CD4-positive, alpha-beta T cell (primary cell): ENCODE results near the gene KRTAP4-7. TPM values are rescaled to one million over a fixed set of nuclear protein-coding genes. Genes with fewer than 3 reads are reported as not detected.
"Not testable (repeated sequence)": the region's sequence is repeated elsewhere in the genome, so short reads cannot be mapped to it uniquely, and the experiment has no call there.

Experiments used
- ATAC-seq: fragments of 200-7000 bp; cut with Tn5 transposase; one replicate; pipeline ENCODE4 v1.10.0; 2022; ENCODE audit warnings: mild to moderate bottlenecking; ENCODE audit not compliant: poor library complexity
- CTCF ChIA-PET: fragments of 350-600 bp; sonication (Branson Sonifier 250); formaldehyde crosslinking; loops from one replicate; lab custom pipeline; 2021; ENCODE audit warnings: antibody characterized with exemption, inconsistent platforms; lab: Charles Lee
- POLR2A ChIA-PET: fragments of 350-600 bp; sonication (Branson Sonifier 250); formaldehyde crosslinking; loops from one replicate; lab custom pipeline; 2021; ENCODE audit warnings: antibody characterized with exemption, inconsistent platforms; lab: Charles Lee
- DNase-seq, 14 experiments: peaks; one replicate each; pipeline ENCODE4 v3.0.0-alpha.2; 2013 to 2020; ENCODE audit warnings: mixed read lengths in 2 of 14
- H3K27ac ChIP-seq, 2 donors: one replicate each; pipeline versions ENCODE4 v1.5.1 to v1.7.0; 2013; ENCODE audit warnings: low read length in 2 of 2, low read depth in 1 of 2, mild to moderate bottlenecking in 1 of 2
- H3K27me3 ChIP-seq, 2 experiments: 1 replicate in 1 of 2; 2 replicates in 1 of 2; pipeline versions ENCODE4 v1.6.1 to v1.7.0; 2013; ENCODE audit warnings: low read length in 2 of 2, control low read depth in 1 of 2, mild to moderate bottlenecking in 1 of 2, moderate library complexity in 1 of 2; ENCODE audit not compliant: insufficient read depth in 2 of 2, control insufficient read depth in 1 of 2
- H3K36me3 ChIP-seq: one replicate; pipeline ENCODE4 v1.6.1; 2013; ENCODE audit warnings: low read length, control low read depth; ENCODE audit not compliant: insufficient read depth
- H3K4me1 ChIP-seq: one replicate; pipeline ENCODE4 v1.6.1; 2013; ENCODE audit warnings: low read length, control low read depth; ENCODE audit not compliant: insufficient read depth
- H3K4me3 ChIP-seq: one replicate; pipeline ENCODE4 v1.5.1; 2013; ENCODE audit warnings: mild to moderate bottlenecking, low read length, moderate library complexity
- H3K9me3 ChIP-seq, 2 experiments: 1 replicate in 1 of 2; 2 replicates in 1 of 2; pipeline versions ENCODE4 v1.6.1 to v1.7.0; 2013; ENCODE audit warnings: low read length in 2 of 2, mild to moderate bottlenecking in 2 of 2, control low read depth in 1 of 2, moderate library complexity in 1 of 2; ENCODE audit not compliant: control insufficient read depth in 1 of 2, insufficient read depth in 1 of 2
- H3K27ac Mint-ChIP-seq: one replicate; pipeline ENCODE4 v1.8.0; 2020; ENCODE audit warnings: mixed read lengths
- H3K27me3 Mint-ChIP-seq: one replicate; pipeline ENCODE4 v1.8.0; 2021; ENCODE audit warnings: mixed read lengths
- H3K36me3 Mint-ChIP-seq: one replicate; pipeline ENCODE4 v1.8.0; 2021; ENCODE audit warnings: low read depth, mixed read lengths
- H3K4me1 Mint-ChIP-seq: one replicate; pipeline ENCODE4 v1.8.0; 2021; ENCODE audit warnings: low read depth, mixed read lengths
- H3K4me3 Mint-ChIP-seq: one replicate; pipeline ENCODE4 v1.8.0; 2020; ENCODE audit warnings: mild to moderate bottlenecking, mixed read lengths
- H3K9me3 Mint-ChIP-seq: one replicate; pipeline ENCODE4 v1.8.0; 2020; ENCODE audit warnings: mixed read lengths
- CTCF ChIP-seq: fragments of 200-600 bp; IDR thresholded peaks from one replicate; pipeline ENCODE4 v1.8.0; 2022; ENCODE audit warnings: antibody characterized with exemption, mild to moderate bottlenecking
- intact Hi-C, 2 experiments: fragments of 100-400 bp; cut with DNase I in 1 of 2; cut with micrococcal nuclease in 1 of 2; formaldehyde crosslinking; loops; one replicate each; pipeline versions ENCODE4 v1.15.1 to v1.9.0; 2023 to 2025; cut with DNase I, micrococcal nuclease
- total RNA-seq, 174 experiments: library from RNA in 2 of 174; stranded (reverse) in 2 of 174; gene quantifications; one replicate each; pipeline ENCODE4 v1.2.3 and lab custom pipeline; 2021 to 2026

Gene KRTAP4-7
- total RNA-seq, 2 experiments from 2014 or later, result not detected

- not testable (repeated sequence) for H3K36me3 Mint-ChIP-seq, H3K9me3 ChIP-seq, H3K36me3 ChIP-seq, H3K4me3 ChIP-seq, H3K9me3 Mint-ChIP-seq, H3K27me3 ChIP-seq, H3K27ac ChIP-seq, H3K27me3 Mint-ChIP-seq
- Mint-ChIP-seq H3K4me1 (peaks cover 60% of the 10 kb centered on the region), H3K27ac (peak overlapping the region; percentile 80), H3K4me3 (peak overlapping the region; percentile 62)
- ATAC-seq (peak; percentile 93), DNase-seq (peak in 4 of 14 experiments; percentile 7 to 58 (median 36))
- H3K4me1 ChIP-seq, result peaks cover 16% of the 10 kb centered on the region
- intact Hi-C loops, result loop anchor here (1.0 to 5.0 kb wide), 5 partner anchors 187 to 542 kb away; partner anchors contain the start of gene KRTAP16-1 (in 1 of the 2)
- ChIA-PET POLR2A (interaction anchor here (1.0 to 1.9 kb wide), 2 partner anchors 189 to 568 kb away, joined by 5 to 13 read pairs; partner anchors contain the start of genes EIF1 and KRTAP16-1), CTCF (interaction anchor here (0.7 kb wide), 1 partner anchor 214 kb away, joined by 3 read pairs; no protein-coding TSS in a partner anchor)
- peak; percentile 40 for TF ChIP-seq CTCF
Observed at GRCh38 chr17:41119696-41120690, 36.0 kb downstream of the KRTAP4-7 start.

- ChIA-PET CTCF (no interaction called here), POLR2A (no interaction called here)
- Mint-ChIP-seq H3K4me1 (peaks cover 71% of the 10 kb centered on the region), H3K27ac (no peak overlapping the region), H3K9me3 (no peaks in the 10 kb centered on the region), H3K36me3 (no peaks in the 10 kb centered on the region), H3K4me3 (no peak overlapping the region), H3K27me3 (no peaks in the 10 kb centered on the region)
- DNase-seq (no peak), ATAC-seq (no peak)
- H3K4me3 ChIP-seq, result no peak overlapping the region
- no peak for TF ChIP-seq CTCF
- H3K4me1 ChIP-seq, result peaks cover 25% of the 10 kb centered on the region
- no peaks in the 10 kb centered on the region for H3K27me3 ChIP-seq
- no peak overlapping the region for H3K27ac ChIP-seq
- no peaks in the 10 kb centered on the region for H3K36me3 ChIP-seq
- H3K9me3 ChIP-seq, result no peaks in the 10 kb centered on the region
- intact Hi-C loops, result loop anchor here (5.0 kb wide), 4 partner anchors 186 to 541 kb away; partner anchors contain the start of gene KRTAP16-1 (in 1 of the 2)
Observed at GRCh38 chr17:41121742-41122141, 37.8 kb downstream of the KRTAP4-7 start.

GRCh38 chr17:41123292-41123990 lies 39.5 kb downstream of the KRTAP4-7 start:
- H3K36me3 Mint-ChIP-seq, H3K9me3 Mint-ChIP-seq, H3K4me3 ChIP-seq, CTCF ChIA-PET, H3K36me3 ChIP-seq, H3K27ac ChIP-seq, H3K27me3 Mint-ChIP-seq, H3K9me3 ChIP-seq, H3K27me3 ChIP-seq, POLR2A ChIA-PET: not testable (repeated sequence)
- Mint-ChIP-seq H3K4me1 (peaks cover 70% of the 10 kb centered on the region), H3K4me3 (peak overlapping the region; percentile 76), H3K27ac (peak overlapping the region; percentile 57)
- peaks cover 25% of the 10 kb centered on the region for H3K4me1 ChIP-seq
- peak in 1 of 14 experiments; percentile 16 for DNase-seq
- intact Hi-C loops, result loop anchor here (5.0 kb wide), 4 partner anchors 184 to 539 kb away; partner anchors contain the start of gene KRTAP16-1 (in 1 of the 2)
- peak; percentile 42 for ATAC-seq

GRCh38 chr17:41123991-41124371 lies 40.0 kb downstream of the KRTAP4-7 start, which contains the start of gene KRTAP4-12:
Gene KRTAP4-12, minus strand, starts transcription at chr17:41124182. Its CDS starts 60 bp downstream, at chr17:41124122.
- H3K9me3 ChIP-seq, ATAC-seq, H3K27me3 ChIP-seq, H3K27ac ChIP-seq, H3K36me3 ChIP-seq, H3K9me3 Mint-ChIP-seq, CTCF ChIA-PET, H3K27me3 Mint-ChIP-seq, DNase-seq, H3K36me3 Mint-ChIP-seq, H3K4me3 ChIP-seq: not testable (repeated sequence)
- POLR2A ChIA-PET, result interaction anchor here (1.0 to 1.2 kb wide), 2 partner anchors 27 to 183 kb away, joined by 3 read pairs; no protein-coding TSS in a partner anchor
- intact Hi-C loops, result loop anchor here (5.0 kb wide), 4 partner anchors 183 to 538 kb away; partner anchors contain the start of gene KRTAP16-1 (in 1 of the 2)
- Mint-ChIP-seq H3K4me1 (peaks cover 75% of the 10 kb centered on the region), H3K4me3 (peak within 1 kb of the TSS; percentile 76), H3K27ac (peak within 1 kb of the TSS; percentile 57)
- peaks cover 25% of the 10 kb centered on the region for H3K4me1 ChIP-seq
